CD4-positive, CD25-positive, alpha-beta regulatory T cell (primary cell): ENCODE results near the gene MZF1. TPM values are rescaled to one million over a fixed set of nuclear protein-coding genes. Genes with fewer than 3 reads are reported as not detected.
A peak's percentile ranks its signal among the peaks of the same experiment; 100 is the strongest.

Experiments
- ATAC-seq, 2 donors: fragments of 150-1000 bp; cut with Tn5 transposase; one replicate each; pipeline ENCODE4 v1.10.0; 2021; ENCODE audit warnings: low read depth in 2 of 2, moderate number of reproducible peaks in 2 of 2, moderate library complexity in 1 of 2
- DNase-seq, 3 donors: peaks; one replicate each; pipeline versions ENCODE4 v3.0.0 to v3.0.0-alpha.2; 2012 to 2022; ENCODE audit warnings: mixed read lengths in 1 of 3
- H3K27ac ChIP-seq: one replicate; pipeline ENCODE4 v1.7.0; 2013; ENCODE audit warnings: mild to moderate bottlenecking, low read length; ENCODE audit not compliant: insufficient read depth, poor library complexity, severe bottlenecking
- H3K27me3 ChIP-seq: one replicate; pipeline ENCODE4 v1.7.0; 2013; ENCODE audit warnings: low read length; ENCODE audit not compliant: control insufficient read depth, insufficient read depth
- H3K36me3 ChIP-seq: one replicate; pipeline ENCODE4 v1.7.0; 2013; ENCODE audit warnings: mild to moderate bottlenecking, low read length, moderate library complexity; ENCODE audit not compliant: control insufficient read depth, insufficient read depth
- H3K4me1 ChIP-seq: 2 replicates; pipeline ENCODE4 v1.7.0; 2013; ENCODE audit warnings: mild to moderate bottlenecking, low read length; ENCODE audit not compliant: insufficient read depth, control insufficient read depth, poor library complexity, severe bottlenecking
- H3K4me3 ChIP-seq: one replicate; pipeline ENCODE4 v1.7.0; 2013; ENCODE audit warnings: low read depth, mild to moderate bottlenecking, low read length, moderate library complexity
- H3K9me3 ChIP-seq, 2 experiments: 1 replicate in 1 of 2; 2 replicates in 1 of 2; pipeline ENCODE4 v1.7.0; 2013; ENCODE audit warnings: low read length in 2 of 2, mild to moderate bottlenecking in 1 of 2, moderate library complexity in 1 of 2; ENCODE audit not compliant: control insufficient read depth in 2 of 2
- H3K27ac Mint-ChIP-seq, 3 donors: one replicate each; pipeline ENCODE4 v1.8.0; 2020 to 2022; ENCODE audit warnings: mild to moderate bottlenecking in 3 of 3, mixed read lengths in 3 of 3, moderate library complexity in 2 of 3
- H3K27me3 Mint-ChIP-seq: one replicate; pipeline ENCODE4 v1.8.0; 2022; ENCODE audit warnings: mild to moderate bottlenecking, mixed read lengths
- H3K36me3 Mint-ChIP-seq: one replicate; pipeline ENCODE4 v1.8.0; 2020; ENCODE audit warnings: mixed read lengths
- H3K4me1 Mint-ChIP-seq, 4 donors: one replicate each; pipeline ENCODE4 v1.8.0; 2020 to 2022; ENCODE audit warnings: mixed read lengths in 4 of 4, mild to moderate bottlenecking in 1 of 4
- H3K4me3 Mint-ChIP-seq, 4 donors: one replicate each; pipeline ENCODE4 v1.8.0; 2020 to 2022; ENCODE audit warnings: mild to moderate bottlenecking in 4 of 4, mixed read lengths in 4 of 4, moderate library complexity in 3 of 4
- H3K9me3 Mint-ChIP-seq, 7 donors: one replicate each; pipeline ENCODE4 v1.8.0; 2020 to 2022; ENCODE audit warnings: mixed read lengths in 7 of 7, mild to moderate bottlenecking in 3 of 7, moderate library complexity in 2 of 7
- polyA plus RNA-seq, 4 donors: library from polyadenylated mRNA; unstranded; fragments of 300-500 nt; fragmentation: Illumina TruSeq; gene quantifications; one replicate each; pipeline ENCODE4 v1.2.3, GENCODE V29; 2021
- total RNA-seq: library from RNA; stranded (reverse); gene quantifications from one replicate; pipeline ENCODE4 v1.2.3, GENCODE V29; 2022

Gene MZF1
- total and polyA plus RNA-seq, 5 donors from 2014 or later = 7.4 to 15.6 (median 7.9) TPM

DNA sequence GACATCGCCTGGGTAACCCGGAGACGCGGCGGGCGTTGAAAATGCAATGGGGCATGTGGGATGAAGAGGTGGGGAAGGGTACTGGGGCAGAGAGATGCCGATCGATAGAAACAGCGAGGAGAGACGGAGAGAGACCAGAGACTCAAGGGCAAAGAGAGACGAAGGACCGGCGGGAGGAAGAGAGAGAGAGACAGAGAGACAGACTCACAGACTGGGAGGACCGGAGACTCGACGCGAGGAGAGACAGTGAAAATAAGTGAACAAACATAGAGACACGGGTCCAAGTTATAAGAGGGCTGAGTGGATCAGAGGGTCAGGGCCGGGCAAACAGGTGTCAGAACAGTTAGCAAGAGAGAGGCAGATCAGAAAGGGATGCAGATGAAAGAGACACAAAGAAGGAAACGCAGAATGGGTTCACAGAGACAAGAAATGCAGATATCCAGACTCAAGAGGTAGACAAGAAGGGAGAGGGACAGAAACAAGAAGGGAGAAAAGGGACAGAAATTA, 576 bp upstream of the MZF1 start:
- ATAC-seq (no peak), DNase-seq (no peak)
- peak overlapping the region; percentile 80 for H3K4me3 ChIP-seq
- H3K4me3 Mint-ChIP-seq = peak overlapping the region; percentile 88 to 100 (median 97)
- peaks cover 10% of the 10 kb centered on the region for H3K27me3 Mint-ChIP-seq
- no peaks in the 10 kb centered on the region for H3K9me3 ChIP-seq
- no peaks in the 10 kb centered on the region for H3K9me3 Mint-ChIP-seq
- H3K27me3 ChIP-seq = no peaks in the 10 kb centered on the region
- peaks cover 33% of the 10 kb centered on the region for H3K4me1 ChIP-seq
- H3K27ac Mint-ChIP-seq = peak overlapping the region; percentile 99 to 100 (median 100)
- H3K36me3 ChIP-seq = no peaks in the 10 kb centered on the region
- H3K36me3 Mint-ChIP-seq = peaks cover 2% of the 10 kb centered on the region
- H3K27ac ChIP-seq = peak overlapping the region; percentile 100
- peaks cover 0 to 48% (median 28%) of the 10 kb centered on the region in 4 donors for H3K4me1 Mint-ChIP-seq

DNA sequence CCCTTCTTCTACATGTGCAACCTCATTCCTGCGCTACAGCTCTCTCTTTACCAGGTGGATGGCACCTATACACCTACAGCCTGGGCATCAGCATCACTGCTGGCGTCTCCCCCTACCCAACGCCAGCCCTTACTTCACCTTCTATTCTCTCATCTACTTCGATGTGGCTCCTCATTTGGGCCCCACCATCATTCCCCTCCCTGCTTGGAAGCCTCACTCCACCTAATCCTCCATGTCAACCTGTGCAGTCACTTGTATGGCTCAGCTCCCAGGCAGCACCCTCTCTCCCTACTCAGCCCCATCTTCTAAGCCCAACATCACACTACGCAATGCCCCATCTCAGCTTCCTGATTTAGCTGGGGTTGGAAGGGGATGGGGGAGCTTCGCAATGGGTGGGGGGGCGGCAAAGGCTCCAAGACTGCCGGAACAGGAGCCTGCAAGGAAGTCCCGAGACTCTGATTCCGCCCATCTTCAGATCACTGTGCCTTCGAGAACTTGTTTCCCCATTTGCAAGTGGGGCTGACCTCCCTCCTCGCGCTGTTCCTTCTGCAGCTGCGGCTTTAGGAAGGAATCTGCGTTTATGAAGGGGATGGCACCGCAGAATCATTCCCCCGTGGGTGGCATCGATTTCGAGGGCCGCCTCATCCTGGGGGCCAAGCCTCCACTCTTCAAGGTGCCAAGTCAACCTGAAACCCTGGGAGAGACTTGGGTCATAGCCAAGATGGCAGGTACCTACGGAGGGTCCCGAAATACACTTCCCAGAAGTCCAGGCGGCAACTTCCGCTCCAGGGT, 913 bp downstream of the MZF1 start:
- Histone ChIP-seq H3K27ac (peak overlapping the region; percentile 100), H3K9me3 (no peaks in the 10 kb centered on the region), H3K27me3 (no peaks in the 10 kb centered on the region), H3K4me1 (peaks cover 33% of the 10 kb centered on the region), H3K36me3 (no peaks in the 10 kb centered on the region), H3K4me3 (peak overlapping the region; percentile 76)
- peaks cover 10% of the 10 kb centered on the region for H3K27me3 Mint-ChIP-seq
- peak overlapping the region; percentile 99 to 100 (median 100) for H3K27ac Mint-ChIP-seq
- no peaks in the 10 kb centered on the region for H3K9me3 Mint-ChIP-seq
- H3K4me1 Mint-ChIP-seq = peaks cover 0 to 39% (median 23%) of the 10 kb centered on the region in 4 donors
- ATAC-seq (no peak), DNase-seq (no peak)
- peaks cover 8% of the 10 kb centered on the region for H3K36me3 Mint-ChIP-seq
- H3K4me3 Mint-ChIP-seq = peak overlapping the region; percentile 88 to 100 (median 97)

DNA sequence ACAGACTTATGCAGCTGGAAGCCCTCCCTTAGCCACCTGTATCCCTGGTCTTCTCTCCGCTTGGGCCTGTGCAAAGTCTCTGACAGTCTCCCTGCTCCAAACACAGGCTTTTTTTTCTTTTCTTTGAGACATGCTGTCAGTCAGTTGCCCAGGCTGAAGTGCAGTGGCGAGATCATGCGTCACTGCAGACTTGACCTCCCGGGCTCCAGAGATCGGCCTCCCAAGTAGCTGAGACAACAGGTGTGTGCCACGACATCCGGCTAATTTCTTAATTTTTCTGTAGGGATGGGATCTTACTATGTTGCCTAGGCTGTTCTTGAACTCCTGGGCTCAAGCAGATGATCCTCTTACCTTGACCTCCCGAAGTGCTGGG, 1.6 kb downstream of the MZF1 start:
- DNase-seq = no peak
- H3K4me1 Mint-ChIP-seq = peaks cover 0 to 38% (median 23%) of the 10 kb centered on the region in 4 donors
- peak overlapping the region in 3 of 4 donors; percentile 88 to 100 (median 94) for H3K4me3 Mint-ChIP-seq

DNA sequence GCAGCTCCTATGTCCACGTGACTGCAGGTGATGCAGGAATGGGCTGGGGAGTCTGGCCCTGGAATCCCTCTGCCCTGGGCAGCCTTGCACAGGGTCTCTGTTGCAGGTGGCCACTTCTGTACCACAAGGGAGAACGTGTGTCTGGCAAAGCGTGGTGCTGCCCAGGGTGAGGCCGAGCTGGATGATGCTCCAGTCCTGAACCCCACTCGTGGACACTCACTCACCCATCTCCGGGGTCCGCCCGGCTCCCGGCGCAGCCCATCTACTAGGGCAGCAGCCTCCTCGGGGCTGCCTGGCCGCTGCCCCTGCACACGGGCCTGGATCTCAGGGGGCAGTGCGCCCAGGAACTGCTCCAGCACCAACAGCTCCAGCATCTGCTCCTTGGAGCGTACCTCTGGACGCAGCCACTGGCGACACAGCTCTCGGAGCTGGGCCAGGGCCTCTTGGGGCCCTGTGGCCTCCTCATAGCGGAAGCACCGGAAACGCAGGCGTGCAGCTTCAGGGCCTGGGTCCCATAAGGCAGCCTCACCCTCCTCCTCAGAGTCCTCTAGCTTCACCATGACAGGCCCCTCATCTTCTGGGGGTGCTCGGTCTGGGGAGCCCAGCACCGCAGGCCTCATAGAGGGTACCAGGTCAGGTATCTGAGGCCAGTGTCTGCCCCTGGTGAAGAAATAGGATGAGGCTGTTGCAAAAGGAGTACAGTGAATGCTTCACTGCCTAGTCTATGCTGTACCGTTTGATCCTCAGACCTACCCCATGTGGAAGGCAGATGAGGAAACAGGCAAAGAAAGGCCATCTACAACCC, 2.2 kb downstream of the MZF1 start:
- H3K4me1 Mint-ChIP-seq = peaks cover 0 to 36% (median 23%) of the 10 kb centered on the region in 4 donors
- peaks cover 8% of the 10 kb centered on the region for H3K36me3 Mint-ChIP-seq
- DNase-seq (no peak), ATAC-seq (no peak)
- H3K27ac ChIP-seq = no peak overlapping the region
- no peaks in the 10 kb centered on the region for H3K9me3 ChIP-seq
- H3K4me3 ChIP-seq = no peak overlapping the region
- no peak overlapping the region for H3K27ac Mint-ChIP-seq
- no peaks in the 10 kb centered on the region for H3K36me3 ChIP-seq
- H3K27me3 ChIP-seq = no peaks in the 10 kb centered on the region
- H3K4me1 ChIP-seq = peaks cover 31% of the 10 kb centered on the region
- H3K4me3 Mint-ChIP-seq = peak overlapping the region in 1 of 4 donors; percentile 34
- no peaks in the 10 kb centered on the region for H3K9me3 Mint-ChIP-seq
- peaks cover 10% of the 10 kb centered on the region for H3K27me3 Mint-ChIP-seq

More for the DNA sequence above, 1.6 kb downstream of the MZF1 start:
- no peak overlapping the region for H3K4me3 ChIP-seq
- no peaks in the 10 kb centered on the region for H3K9me3 Mint-ChIP-seq
- H3K36me3 ChIP-seq = no peaks in the 10 kb centered on the region
- peaks cover 8% of the 10 kb centered on the region for H3K36me3 Mint-ChIP-seq
- H3K27ac ChIP-seq = no peak overlapping the region
- H3K27me3 ChIP-seq = no peaks in the 10 kb centered on the region
- peaks cover 33% of the 10 kb centered on the region for H3K4me1 ChIP-seq
- peak overlapping the region in 2 of 3 donors; percentile 100 for H3K27ac Mint-ChIP-seq
- ATAC-seq = no peak
- peaks cover 10% of the 10 kb centered on the region for H3K27me3 Mint-ChIP-seq
- H3K9me3 ChIP-seq = no peaks in the 10 kb centered on the region

DNA sequence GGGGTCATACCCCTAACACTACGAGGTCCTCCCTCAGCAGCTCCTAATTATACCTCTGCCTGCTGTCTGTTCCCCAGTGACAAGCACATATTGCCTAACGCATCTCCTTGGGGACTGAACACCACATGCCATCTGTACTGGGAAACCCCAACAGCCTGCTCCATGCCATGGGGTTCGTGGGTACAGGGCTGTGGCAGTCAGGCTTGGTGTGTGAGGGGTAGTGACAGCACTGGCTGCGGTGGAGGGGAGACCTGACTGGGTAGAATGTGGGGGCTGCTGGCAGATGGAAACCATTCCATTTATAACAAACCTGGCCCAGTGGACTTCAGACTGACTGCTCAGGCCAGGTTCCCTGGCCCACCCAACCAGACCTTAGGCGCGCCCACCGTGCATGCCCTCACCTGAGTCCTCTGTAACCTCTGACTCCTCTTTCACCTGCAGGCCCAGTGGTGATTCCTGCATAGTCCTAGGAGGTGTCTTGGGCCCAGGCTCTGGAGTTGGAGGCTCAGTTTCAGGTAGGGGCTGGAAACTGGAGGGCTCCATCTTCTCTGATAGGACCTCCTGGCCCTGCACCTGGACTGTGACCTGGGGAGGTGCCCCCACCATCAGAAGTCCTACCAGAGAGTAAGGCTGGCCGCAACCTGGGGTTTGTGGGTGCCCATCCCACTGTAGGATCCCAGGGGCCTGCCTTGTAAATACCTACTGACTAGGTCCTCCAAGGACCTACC, 3.0 kb downstream of the MZF1 start:
- H3K4me3 ChIP-seq = no peak overlapping the region
- peaks cover 25% of the 10 kb centered on the region for H3K4me1 ChIP-seq
- Mint-ChIP-seq H3K9me3 (no peaks in the 10 kb centered on the region), H3K4me1 (peaks cover 0 to 31% (median 21%) of the 10 kb centered on the region in 4 donors), H3K27ac (no peak overlapping the region), H3K4me3 (no peak overlapping the region), H3K27me3 (peaks cover 10% of the 10 kb centered on the region), H3K36me3 (peaks cover 8% of the 10 kb centered on the region)
- H3K9me3 ChIP-seq = no peaks in the 10 kb centered on the region
- H3K27me3 ChIP-seq = no peaks in the 10 kb centered on the region
- H3K36me3 ChIP-seq = no peaks in the 10 kb centered on the region
- DNase-seq (peak in 1 of 3 donors; percentile 0), ATAC-seq (no peak)
- H3K27ac ChIP-seq = no peak overlapping the region

DNA sequence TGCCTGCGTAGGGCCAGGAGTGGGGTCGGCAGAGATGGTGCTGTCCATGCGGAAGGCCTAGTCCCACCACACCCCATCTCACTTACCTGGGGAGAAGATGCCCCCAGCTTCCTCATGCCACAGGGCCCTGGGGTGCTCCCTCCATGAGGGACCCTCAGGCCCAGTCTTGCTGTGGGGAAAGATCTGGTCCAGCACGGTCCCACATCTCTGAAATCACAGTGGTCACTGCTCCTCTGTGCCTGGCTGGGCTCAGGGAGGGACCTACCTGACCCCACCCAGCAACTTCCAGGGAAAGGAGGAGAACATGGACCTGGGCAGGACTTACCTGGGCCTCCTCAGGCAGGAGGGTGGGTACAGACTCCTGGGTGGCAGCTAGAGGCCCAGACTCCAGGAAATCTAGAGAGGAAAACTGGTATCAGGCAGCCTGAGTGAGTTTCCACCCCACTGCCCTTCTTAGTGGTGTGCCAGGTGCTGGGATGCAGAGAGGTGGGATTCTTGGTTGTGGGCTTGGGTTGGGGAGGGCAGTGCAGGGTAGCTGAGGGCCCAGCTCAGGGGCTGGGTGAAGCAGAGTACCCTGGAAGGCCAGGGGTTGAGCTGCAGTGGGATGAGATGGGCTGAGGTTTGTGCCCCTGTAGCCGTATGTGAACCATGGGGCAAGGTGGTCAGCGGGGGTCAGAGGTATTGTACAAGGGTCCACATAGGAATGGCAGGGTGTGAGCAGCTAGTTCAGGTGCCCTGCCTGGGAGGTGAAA, 3.8 kb downstream of the MZF1 start:
- no peaks in the 10 kb centered on the region for H3K9me3 ChIP-seq
- peaks cover 20% of the 10 kb centered on the region for H3K4me1 ChIP-seq
- peak in 1 of 3 donors; percentile 0 for DNase-seq
- no peak overlapping the region for H3K4me3 ChIP-seq
- H3K4me3 Mint-ChIP-seq = peak overlapping the region in 2 of 4 donors; percentile 43 to 73
- ATAC-seq = no peak
- H3K27ac Mint-ChIP-seq = peak overlapping the region in 1 of 3 donors; percentile 62
- H3K27me3 ChIP-seq = no peaks in the 10 kb centered on the region
- peaks cover 0 to 27% (median 20%) of the 10 kb centered on the region in 4 donors for H3K4me1 Mint-ChIP-seq
- H3K36me3 ChIP-seq = no peaks in the 10 kb centered on the region
- H3K9me3 Mint-ChIP-seq = no peaks in the 10 kb centered on the region
- peaks cover 8% of the 10 kb centered on the region for H3K36me3 Mint-ChIP-seq
- peaks cover 10% of the 10 kb centered on the region for H3K27me3 Mint-ChIP-seq
- H3K27ac ChIP-seq = no peak overlapping the region
